H9 (cell line): Measurements from ENCODE around the gene SKIL. TPM values are rescaled to one million over a fixed set of nuclear protein-coding genes. Genes with fewer than 3 reads are reported as not detected.
"Not testable (repeated sequence)": the region's sequence is repeated elsewhere in the genome, so short reads cannot be mapped to it uniquely, and the experiment has no call there.

ENCODE experiments used
- DNase-seq: peaks from one replicate; pipeline ENCODE4 v3.0.0-alpha.2; 2017
- H2AFZ ChIP-seq: one replicate; pipeline ENCODE4 v1.6.1; 2013; ENCODE audit warnings: mild to moderate bottlenecking, low read length, control low read depth, moderate library complexity
- H2AK5ac ChIP-seq: 2 replicates; pipeline ENCODE4 v1.6.1; 2013; ENCODE audit warnings: low read length, control low read depth, mixed read lengths; ENCODE audit not compliant: insufficient read length
- H2BK120ac ChIP-seq: one replicate; pipeline ENCODE4 v1.6.1; 2013; ENCODE audit warnings: low read depth, mild to moderate bottlenecking, low read length, control low read depth, inconsistent platforms; ENCODE audit not compliant: poor library complexity, severe bottlenecking
- H2BK12ac ChIP-seq: 2 replicates; pipeline ENCODE4 v1.6.1; 2013; ENCODE audit warnings: low read length, control low read depth, mixed read lengths, low read depth; ENCODE audit not compliant: insufficient read length
- H2BK15ac ChIP-seq: 2 replicates; pipeline ENCODE4 v1.6.1; 2013; ENCODE audit warnings: low read depth, low read length, control low read depth
- H2BK20ac ChIP-seq: one replicate; pipeline ENCODE4 v1.6.1; 2013; ENCODE audit warnings: low read depth, mild to moderate bottlenecking, low read length, control low read depth, inconsistent platforms; ENCODE audit not compliant: poor library complexity, severe bottlenecking
- H2BK5ac ChIP-seq: 2 replicates; pipeline ENCODE4 v1.6.1; 2013; ENCODE audit warnings: low read length, control low read depth, mixed read lengths; ENCODE audit not compliant: insufficient read length
- H3K14ac ChIP-seq: 2 replicates; pipeline ENCODE4 v1.6.1; 2013; ENCODE audit warnings: low read length, control low read depth; ENCODE audit not compliant: insufficient read depth
- H3K18ac ChIP-seq: 2 replicates; pipeline ENCODE4 v1.6.1; 2013; ENCODE audit warnings: low read depth, mild to moderate bottlenecking, mixed read lengths, low read length, control low read depth; ENCODE audit not compliant: insufficient read length
- H3K23ac ChIP-seq: 2 replicates; pipeline ENCODE4 v1.6.1; 2013; ENCODE audit warnings: low read length, control low read depth, mixed read lengths, low read depth; ENCODE audit not compliant: insufficient read length
- H3K23me2 ChIP-seq: 2 replicates; pipeline ENCODE4 v1.6.1; 2013; ENCODE audit warnings: low read depth, mild to moderate bottlenecking, mixed read lengths, low read length, control low read depth; ENCODE audit not compliant: insufficient read length, poor library complexity, severe bottlenecking
- H3K27ac ChIP-seq: 2 replicates; pipeline ENCODE4 v1.5.1; 2013; ENCODE audit warnings: low read length, control low read depth, mixed read lengths, low read depth; ENCODE audit not compliant: insufficient read length
- H3K27me3 ChIP-seq: 2 replicates; pipeline ENCODE4 v1.6.1; 2013; ENCODE audit warnings: low read length, control low read depth, inconsistent platforms; ENCODE audit not compliant: insufficient read depth
- H3K4ac ChIP-seq: 2 replicates; pipeline ENCODE4 v1.6.1; 2013; ENCODE audit warnings: low read depth, mild to moderate bottlenecking, control low read depth, inconsistent platforms, low read length, moderate library complexity
- H3K4me1 ChIP-seq: 2 replicates; pipeline ENCODE4 v1.6.1; 2013; ENCODE audit warnings: low read length, control low read depth, inconsistent platforms; ENCODE audit not compliant: insufficient read depth
- H3K4me2 ChIP-seq: 2 replicates; pipeline ENCODE4 v1.6.1; 2013; ENCODE audit warnings: low read length, control low read depth, mixed read lengths; ENCODE audit not compliant: insufficient read length, insufficient read depth
- H3K56ac ChIP-seq: 2 replicates; pipeline ENCODE4 v1.6.1; 2013; ENCODE audit warnings: low read depth, mild to moderate bottlenecking, mixed read lengths, low read length, control low read depth; ENCODE audit not compliant: insufficient read length
- H3K79me1 ChIP-seq: 2 replicates; pipeline ENCODE4 v1.6.1; 2013; ENCODE audit warnings: low read depth, mild to moderate bottlenecking, moderate library complexity, low read length, control low read depth, inconsistent platforms; ENCODE audit not compliant: insufficient read depth, poor library complexity, severe bottlenecking
- H3K79me2 ChIP-seq: 2 replicates; pipeline ENCODE4 v1.6.1; 2013; ENCODE audit warnings: low read length, control low read depth, inconsistent platforms; ENCODE audit not compliant: insufficient read depth
- H3K9ac ChIP-seq: 2 replicates; pipeline ENCODE4 v1.6.1; 2013; ENCODE audit warnings: low read length, control low read depth, mixed read lengths; ENCODE audit not compliant: insufficient read length; ENCODE audit errors: extremely low read depth
- H3K9me3 ChIP-seq: one replicate; pipeline ENCODE4 v1.6.1; 2013; ENCODE audit warnings: low read depth, low read length, inconsistent platforms; ENCODE audit not compliant: control insufficient read depth
- H3T11ph ChIP-seq: one replicate; pipeline ENCODE4 v1.6.1; 2013; ENCODE audit warnings: mild to moderate bottlenecking, low read length, control low read depth, inconsistent platforms
- H4K20me1 ChIP-seq: one replicate; pipeline ENCODE4 v1.6.1; 2013; ENCODE audit not compliant: control insufficient read depth, insufficient read length, insufficient read depth
- H4K5ac ChIP-seq: 2 replicates; pipeline ENCODE4 v1.6.1; 2013; ENCODE audit warnings: low read depth, mild to moderate bottlenecking, mixed read lengths, low read length, control low read depth; ENCODE audit not compliant: insufficient read length
- H4K8ac ChIP-seq: replicated peaks from 2 replicates; pipeline ENCODE4 v1.6.1; 2013; ENCODE audit warnings: low read length, control low read depth, mixed read lengths, low read depth; ENCODE audit not compliant: insufficient read length
- H4K91ac ChIP-seq: 2 replicates; pipeline ENCODE4 v1.6.1; 2013; ENCODE audit warnings: low read depth, mild to moderate bottlenecking, moderate library complexity, mixed read lengths, low read length, control low read depth; ENCODE audit not compliant: insufficient read length
- H3K27ac Mint-ChIP-seq, 3 experiments: 2 replicates in 2 of 3; 3 replicates in 1 of 3; pipeline ENCODE4 v1.8.0; 2020 to 2021; ENCODE audit warnings: mixed read lengths in 3 of 3, mild to moderate bottlenecking in 1 of 3, moderate library complexity in 1 of 3
- H3K27me3 Mint-ChIP-seq: 2 replicates; pipeline ENCODE4 v1.8.0; 2021; ENCODE audit warnings: low read depth, mild to moderate bottlenecking, moderate library complexity, mixed read lengths
- H3K36me3 Mint-ChIP-seq, 3 experiments: 2 replicates in 2 of 3; 3 replicates in 1 of 3; pipeline ENCODE4 v1.8.0; 2020 to 2021; ENCODE audit warnings: low read depth in 3 of 3, mixed read lengths in 3 of 3; ENCODE audit not compliant: insufficient read depth in 1 of 3
- H3K4me1 Mint-ChIP-seq, 2 experiments: 2 replicates each; pipeline ENCODE4 v1.8.0; 2020; ENCODE audit warnings: mixed read lengths in 2 of 2
- H3K4me3 Mint-ChIP-seq, 2 experiments: 2 replicates in 1 of 2; 3 replicates in 1 of 2; pipeline ENCODE4 v1.8.0; 2020 to 2021; ENCODE audit warnings: mild to moderate bottlenecking in 2 of 2, mixed read lengths in 2 of 2, moderate library complexity in 1 of 2
- H3K9me3 Mint-ChIP-seq, 2 experiments: 2 replicates in 1 of 2; 3 replicates in 1 of 2; pipeline ENCODE4 v1.8.0; 2020; ENCODE audit warnings: mild to moderate bottlenecking in 2 of 2, mixed read lengths in 2 of 2, moderate library complexity in 1 of 2
- CTCF ChIP-seq: fragments of 200-600 bp; sonication (generic); conservative IDR thresholded peaks from 3 replicates; pipeline ENCODE4 v1.8.0; 2021; ENCODE audit warnings: antibody characterized with exemption, mild to moderate bottlenecking
- WGBS: extraction: QIAGEN DNeasy Blood & Tissue Kit; methylation state at CpG from one replicate; pipeline ENCODE4 v1.1.7; 2013; ENCODE audit warnings: missing lambda C conversion rate, low lambda C conversion rate, mixed read lengths; ENCODE audit not compliant: insufficient read length; ENCODE audit errors: extremely low coverage; 5-methylcytosine and 5-hydroxymethylcytosine counted together
- total RNA-seq: library from RNA; stranded (reverse); gene quantifications from 2 replicates; pipeline ENCODE4 v1.2.1, GENCODE V29; 2021

SKIL gene
- total RNA-seq, 1 experiment from 2014 or later: 170 TPM

DNA sequence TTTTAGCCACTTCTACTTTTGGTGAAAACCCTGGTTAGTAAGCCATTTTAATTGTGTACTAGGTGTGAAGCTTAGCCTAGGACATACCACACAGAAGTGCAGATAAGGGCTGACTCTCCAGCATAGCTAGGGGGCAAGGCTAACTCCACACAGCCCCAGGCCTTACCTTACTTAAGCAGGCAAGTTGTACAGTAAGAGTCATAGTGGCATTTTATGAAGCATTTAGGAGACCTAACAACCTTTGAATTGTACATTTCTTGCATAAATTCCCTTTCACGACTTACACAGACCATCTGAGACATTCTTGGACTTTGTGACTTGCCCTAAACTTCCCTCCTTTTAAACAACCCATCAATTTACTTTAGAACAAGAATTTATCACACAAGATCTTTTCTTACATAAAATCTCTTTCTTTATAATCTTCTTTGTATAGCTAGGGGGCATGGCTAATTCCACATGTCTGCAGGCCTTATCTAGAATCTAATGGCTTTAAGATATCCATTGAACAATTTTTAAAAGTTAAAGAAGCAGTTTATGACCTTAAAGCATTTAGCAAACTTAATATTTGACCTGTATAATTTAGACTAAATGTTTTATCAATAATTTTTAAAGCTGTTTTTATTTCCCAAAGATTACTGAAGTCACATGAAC, 18.7 kb upstream of the SKIL start:
- Histone ChIP-seq H3K9me3 (peaks cover 6% of the 10 kb centered on the region), H3K14ac (no peak overlapping the region), H2AFZ (no peak overlapping the region), H3K23me2 (no peaks in the 10 kb centered on the region), H4K5ac (no peak overlapping the region), H3K18ac (no peak overlapping the region), H2BK12ac (no peak overlapping the region), H3K23ac (no peak overlapping the region), H3K79me2 (no peaks in the 10 kb centered on the region), H2BK120ac (no peak overlapping the region), H3K56ac (no peak overlapping the region), H4K91ac (no peak overlapping the region), H3K4me1 (no peaks in the 10 kb centered on the region), H2BK20ac (no peak overlapping the region), H3K27ac (no peak overlapping the region), H3K4ac (no peak overlapping the region), H3T11ph (no peak overlapping the region), H4K8ac (no peak overlapping the region), H3K9ac (no peak overlapping the region), H3K4me2 (no peak overlapping the region), H2BK5ac (no peak overlapping the region), H3K27me3 (no peaks in the 10 kb centered on the region), H2AK5ac (no peak overlapping the region), H4K20me1 (no peaks in the 10 kb centered on the region), H2BK15ac (no peak overlapping the region), H3K79me1 (no peaks in the 10 kb centered on the region)
- H3K9me3 Mint-ChIP-seq: peaks cover 45 to 57% of the 10 kb centered on the region in 2 experiments
- DNase-seq: no peak
- H3K36me3 Mint-ChIP-seq: peaks cover 18 to 36% (median 22%) of the 10 kb centered on the region in 3 experiments
- TF ChIP-seq CTCF: no peak
- H3K27ac Mint-ChIP-seq: no peak overlapping the region
- peaks cover 0 to under 1% of the 10 kb centered on the region in 2 experiments; a peak in 2 of 4 replicates for H3K4me1 Mint-ChIP-seq
- no peak overlapping the region for H3K4me3 Mint-ChIP-seq
- no CpG with 5 or more reads among the region's 1 CpG for WGBS
- H3K27me3 Mint-ChIP-seq: peaks cover 4% of the 10 kb centered on the region

GRCh38 chr3:170342273-170342672, 15.2 kb upstream of the SKIL start:
- not testable (repeated sequence) for H3K4me3 Mint-ChIP-seq, H3K27ac Mint-ChIP-seq, H3K56ac ChIP-seq, H3K79me1 ChIP-seq, H3K18ac ChIP-seq, H3K4me2 ChIP-seq, H3K79me2 ChIP-seq, H2BK5ac ChIP-seq, H2AK5ac ChIP-seq, H3K27ac ChIP-seq, H3K4me1 ChIP-seq, H2AFZ ChIP-seq, H4K5ac ChIP-seq, H4K8ac ChIP-seq, H4K20me1 ChIP-seq, H3K9ac ChIP-seq, H3K27me3 Mint-ChIP-seq, H2BK20ac ChIP-seq, H3K4ac ChIP-seq, H2BK15ac ChIP-seq, H2BK120ac ChIP-seq, DNase-seq, H3K9me3 ChIP-seq, H2BK12ac ChIP-seq, H3K27me3 ChIP-seq, H4K91ac ChIP-seq, H3T11ph ChIP-seq, H3K14ac ChIP-seq, H3K23me2 ChIP-seq, H3K23ac ChIP-seq
- H3K36me3 Mint-ChIP-seq: peaks cover 14 to 35% (median 19%) of the 10 kb centered on the region in 3 experiments
- peaks cover 43 to 49% of the 10 kb centered on the region in 2 experiments for H3K9me3 Mint-ChIP-seq
- H3K4me1 Mint-ChIP-seq: peaks cover 13 to 16% of the 10 kb centered on the region in 2 experiments; a peak in 3 of 4 replicates
- no CpG with 5 or more reads among the region's 9 CpGs for WGBS
